Mucosa of descending colon (tissue), 3 donors: ENCODE measurements around the gene ERF. TPM values are rescaled to one million over a fixed set of nuclear protein-coding genes. Genes with fewer than 3 reads are reported as not detected.

Experiments used
- ATAC-seq: fragments of 200-7000 bp; cut with Tn5 transposase; one replicate; pipeline ENCODE4 v1.9.1; 2020; ENCODE audit warnings: mild to moderate bottlenecking, moderate library complexity
- DNase-seq, 3 donors: peaks; one replicate each; pipeline ENCODE4 v3.0.0-alpha.2; 2020
- H3K36me3 ChIP-seq: fragments of 200-600 bp; one replicate; pipeline ENCODE4 v1.8.0; 2021; ENCODE audit warnings: low read depth, mild to moderate bottlenecking
- H3K4me1 ChIP-seq: fragments of 200-600 bp; one replicate; pipeline ENCODE4 v1.8.0; 2021; ENCODE audit warnings: low read depth, mild to moderate bottlenecking
- H3K4me3 ChIP-seq: fragments of 200-600 bp; one replicate; pipeline ENCODE4 v1.8.0; 2021; ENCODE audit warnings: mild to moderate bottlenecking
- H3K9me3 ChIP-seq: fragments of 200-600 bp; one replicate; pipeline ENCODE4 v1.8.0; 2021; ENCODE audit warnings: mild to moderate bottlenecking
- intact Hi-C, 2 donors: fragments of 100-400 bp; cut with DNase I in 1 of 2; cut with micrococcal nuclease in 1 of 2; formaldehyde crosslinking; loops; one replicate each; pipeline versions ENCODE4 v1.11.0 to v1.11.1; 2022; cut with DNase I, micrococcal nuclease
- total RNA-seq, 3 donors: library from RNA; stranded (reverse); fragmentation: NEBNext Ultra II Directional in 2 of 3; extraction: Animal tissue kit (Norgen Biotek cat#: 25700) in 2 of 3; gene quantifications; one replicate each; pipeline versions ENCODE4 v1.2.1 to v1.2.4, GENCODE V29; 2021 to 2023
- TF ChIP-seq, protein P1 (sequence below): fragments of 200-600 bp; IDR thresholded peaks from one replicate; pipeline ENCODE4 v1.8.0; 2022; ENCODE audit warnings: antibody characterized with exemption, mild to moderate bottlenecking
- donor health status: DM: no; HTN: no; CAD: no; lungs with moderate emphysema.
- donor health status: DM: no; HTN: no; CAD: no.
- donor health status: DM: no; HTN: yes; CAD: no.

Gene ERF
- total RNA-seq, 3 donors from 2014 or later: 35.7 to 75.2 (median 42.0) TPM

- no peaks in the 10 kb centered on the region for H3K36me3 ChIP-seq
- no peaks in the 10 kb centered on the region for H3K9me3 ChIP-seq
- TF ChIP-seq, protein P1, sequence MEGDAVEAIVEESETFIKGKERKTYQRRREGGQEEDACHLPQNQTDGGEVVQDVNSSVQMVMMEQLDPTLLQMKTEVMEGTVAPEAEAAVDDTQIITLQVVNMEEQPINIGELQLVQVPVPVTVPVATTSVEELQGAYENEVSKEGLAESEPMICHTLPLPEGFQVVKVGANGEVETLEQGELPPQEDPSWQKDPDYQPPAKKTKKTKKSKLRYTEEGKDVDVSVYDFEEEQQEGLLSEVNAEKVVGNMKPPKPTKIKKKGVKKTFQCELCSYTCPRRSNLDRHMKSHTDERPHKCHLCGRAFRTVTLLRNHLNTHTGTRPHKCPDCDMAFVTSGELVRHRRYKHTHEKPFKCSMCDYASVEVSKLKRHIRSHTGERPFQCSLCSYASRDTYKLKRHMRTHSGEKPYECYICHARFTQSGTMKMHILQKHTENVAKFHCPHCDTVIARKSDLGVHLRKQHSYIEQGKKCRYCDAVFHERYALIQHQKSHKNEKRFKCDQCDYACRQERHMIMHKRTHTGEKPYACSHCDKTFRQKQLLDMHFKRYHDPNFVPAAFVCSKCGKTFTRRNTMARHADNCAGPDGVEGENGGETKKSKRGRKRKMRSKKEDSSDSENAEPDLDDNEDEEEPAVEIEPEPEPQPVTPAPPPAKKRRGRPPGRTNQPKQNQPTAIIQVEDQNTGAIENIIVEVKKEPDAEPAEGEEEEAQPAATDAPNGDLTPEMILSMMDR: peak; percentile 82
- peak overlapping the region; percentile 44 for H3K4me3 ChIP-seq
- ATAC-seq (peak; percentile 48), DNase-seq (peak; percentile 88 to 94 (median 89))
- peaks cover 48% of the 10 kb centered on the region for H3K4me1 ChIP-seq
- intact Hi-C loops: loop anchor here in 1 of 2 donors (5.0 kb wide), 1 partner anchor 33 kb away; no protein-coding TSS in a partner anchor
Measured at GRCh38 chr19:42279902-42280814, 25.2 kb upstream of the ERF start.

DNA sequence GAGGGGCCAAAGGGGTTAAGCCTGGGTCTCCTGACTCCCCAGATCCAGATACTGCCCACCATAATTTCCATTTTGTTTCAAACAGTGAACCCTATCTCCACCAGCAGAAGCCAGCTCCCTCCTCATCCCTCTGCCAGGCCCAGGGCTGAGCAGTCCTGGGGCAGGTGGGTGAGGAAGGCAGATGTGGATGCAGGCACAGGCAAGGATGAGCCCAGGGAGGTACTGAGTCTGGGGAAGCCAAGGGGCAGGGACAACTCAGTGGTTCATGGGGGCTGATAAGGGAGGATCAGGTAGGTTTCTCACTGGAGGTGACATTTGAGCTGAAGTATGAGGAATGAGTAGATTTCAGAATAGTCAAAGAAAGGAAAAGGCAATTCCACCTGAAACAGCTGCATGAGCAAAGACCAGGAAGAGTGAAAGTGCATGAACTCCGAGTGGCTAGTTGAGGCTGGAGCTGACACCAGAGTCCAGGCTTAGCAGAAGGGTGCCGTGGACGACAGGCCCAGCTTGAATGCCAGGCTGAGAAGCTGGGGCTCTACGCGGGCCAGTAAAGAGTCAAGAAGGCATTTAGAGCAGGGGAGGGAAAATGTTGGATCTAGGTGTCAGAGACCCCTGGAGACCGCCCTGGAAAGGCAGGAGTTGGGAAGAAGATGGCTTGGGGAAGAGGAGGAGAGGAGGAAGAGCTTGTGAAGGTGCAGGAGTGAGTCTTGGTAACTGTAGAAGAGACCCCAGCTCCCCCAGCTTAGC is 24.4 kb upstream of the ERF start:
- ATAC-seq: no peak
- DNase-seq: no peak
- TF ChIP-seq, protein P1: no peak

GRCh38 chr19:42278452-42279154 is 23.7 kb upstream of the ERF start:
- H3K4me1 ChIP-seq: peaks cover 47% of the 10 kb centered on the region
- intact Hi-C loops: no loop called here
- H3K36me3 ChIP-seq: no peaks in the 10 kb centered on the region
- ATAC-seq (no peak), DNase-seq (peak in 1 of 3 donors; percentile 29)
- no peak overlapping the region for H3K4me3 ChIP-seq
- no peaks in the 10 kb centered on the region for H3K9me3 ChIP-seq
- TF ChIP-seq, protein P1: no peak

More for the DNA sequence above, 24.4 kb upstream of the ERF start:
- peaks cover 47% of the 10 kb centered on the region for H3K4me1 ChIP-seq
- no peaks in the 10 kb centered on the region for H3K36me3 ChIP-seq
- H3K9me3 ChIP-seq: no peaks in the 10 kb centered on the region
- intact Hi-C loops: no loop called here
- peak overlapping the region; percentile 44 for H3K4me3 ChIP-seq

- H3K9me3 ChIP-seq: no peaks in the 10 kb centered on the region
- peak in 1 of 3 donors; percentile 33 for DNase-seq
- ATAC-seq: peak; percentile 2
- no peaks in the 10 kb centered on the region for H3K36me3 ChIP-seq
- no peak overlapping the region for H3K4me3 ChIP-seq
- intact Hi-C loops: no loop called here
- TF ChIP-seq, protein P1: no peak
- H3K4me1 ChIP-seq: peaks cover 43% of the 10 kb centered on the region
Measured at GRCh38 chr19:42277821-42278451, 23.0 kb upstream of the ERF start.

DNA sequence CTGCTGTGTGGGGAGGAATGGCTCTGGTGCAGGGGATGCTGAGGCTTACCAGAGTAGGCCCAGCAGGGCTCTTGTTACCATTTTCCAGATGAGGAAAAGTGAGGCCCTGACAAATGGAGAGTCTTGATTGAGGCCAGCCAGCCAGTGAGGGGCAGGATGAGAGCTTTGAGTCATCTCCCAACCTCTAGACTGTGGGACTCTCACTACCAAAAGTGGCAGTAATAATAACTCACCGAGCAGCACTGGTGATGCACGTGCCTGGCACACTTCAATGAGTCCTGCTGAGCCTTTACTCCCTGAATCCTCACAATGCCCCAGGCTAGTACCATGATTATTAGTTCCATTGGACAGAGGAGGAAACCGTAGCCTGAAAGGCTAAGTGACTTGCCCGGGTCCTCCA is 21.9 kb upstream of the ERF start:
- intact Hi-C loops: no loop called here
- H3K4me3 ChIP-seq: no peak overlapping the region
- H3K36me3 ChIP-seq: no peaks in the 10 kb centered on the region
- TF ChIP-seq, protein P1: no peak
- no peaks in the 10 kb centered on the region for H3K9me3 ChIP-seq
- peaks cover 32% of the 10 kb centered on the region for H3K4me1 ChIP-seq
- no peak for DNase-seq
- no peak for ATAC-seq
